ENCODE data around the gene CETP.
"Not testable (repeated sequence)": the region's sequence is repeated elsewhere in the genome, so short reads cannot be mapped to it uniquely, and the experiment has no call there.

Gene CETP

DNA sequence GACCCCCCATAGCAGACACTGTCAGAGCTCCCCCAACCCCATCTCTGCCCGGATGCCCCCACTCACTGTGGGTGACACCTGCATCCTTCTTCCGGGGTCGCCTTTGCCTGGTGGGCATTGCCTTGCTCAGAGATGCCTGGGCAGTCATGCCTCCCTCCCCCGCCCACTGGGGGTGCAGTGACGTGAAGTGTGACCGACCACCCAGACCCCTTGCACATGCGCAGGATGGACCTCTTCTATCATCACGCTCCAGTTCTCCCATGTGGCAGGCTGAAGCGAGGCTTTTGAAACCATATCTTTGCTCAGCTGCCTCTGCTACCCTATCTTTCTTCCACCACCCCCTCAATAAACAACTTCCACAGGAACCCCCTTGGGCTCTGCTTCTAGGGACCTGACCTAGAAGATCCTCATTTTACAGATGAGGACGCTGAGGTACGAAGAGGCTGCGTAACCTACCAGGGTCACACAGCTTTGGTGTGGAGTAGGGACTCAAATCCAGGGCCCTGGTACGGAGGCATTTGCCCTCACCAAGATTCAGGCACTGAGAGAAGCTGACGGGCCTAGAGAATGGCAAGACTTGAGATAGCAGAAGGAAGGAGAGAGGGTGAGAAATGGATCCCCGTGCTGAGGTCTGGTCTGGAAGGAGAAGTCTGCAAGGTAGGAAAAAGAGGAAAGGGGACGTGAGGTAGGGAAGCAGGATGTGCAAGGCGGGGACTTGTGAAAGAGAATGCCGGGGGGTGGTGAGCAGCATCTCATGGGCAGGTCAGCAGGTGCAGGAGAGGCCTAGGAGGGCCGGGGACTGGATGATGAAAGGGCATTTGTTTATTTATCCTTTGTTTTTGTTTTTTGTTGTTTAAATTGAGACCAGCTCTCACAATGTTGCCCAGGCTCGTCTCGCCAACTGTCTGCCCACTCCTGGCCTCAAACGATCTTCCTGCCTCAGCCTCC, 42.0 kb downstream of the CETP start:
- TF ChIP-seq, protein P1, sequence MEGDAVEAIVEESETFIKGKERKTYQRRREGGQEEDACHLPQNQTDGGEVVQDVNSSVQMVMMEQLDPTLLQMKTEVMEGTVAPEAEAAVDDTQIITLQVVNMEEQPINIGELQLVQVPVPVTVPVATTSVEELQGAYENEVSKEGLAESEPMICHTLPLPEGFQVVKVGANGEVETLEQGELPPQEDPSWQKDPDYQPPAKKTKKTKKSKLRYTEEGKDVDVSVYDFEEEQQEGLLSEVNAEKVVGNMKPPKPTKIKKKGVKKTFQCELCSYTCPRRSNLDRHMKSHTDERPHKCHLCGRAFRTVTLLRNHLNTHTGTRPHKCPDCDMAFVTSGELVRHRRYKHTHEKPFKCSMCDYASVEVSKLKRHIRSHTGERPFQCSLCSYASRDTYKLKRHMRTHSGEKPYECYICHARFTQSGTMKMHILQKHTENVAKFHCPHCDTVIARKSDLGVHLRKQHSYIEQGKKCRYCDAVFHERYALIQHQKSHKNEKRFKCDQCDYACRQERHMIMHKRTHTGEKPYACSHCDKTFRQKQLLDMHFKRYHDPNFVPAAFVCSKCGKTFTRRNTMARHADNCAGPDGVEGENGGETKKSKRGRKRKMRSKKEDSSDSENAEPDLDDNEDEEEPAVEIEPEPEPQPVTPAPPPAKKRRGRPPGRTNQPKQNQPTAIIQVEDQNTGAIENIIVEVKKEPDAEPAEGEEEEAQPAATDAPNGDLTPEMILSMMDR (conservative IDR thresholded peaks at IDR 0.05; ENCODE audit: control insufficient read depth, insufficient read depth, low read depth, low read length): no peak
- DNase-seq (ENCODE audit: low read depth): no peak
- H3K4me3 ChIP-seq (ENCODE audit: control insufficient read depth, low read depth, low read length): no peak overlapping the region

DNA sequence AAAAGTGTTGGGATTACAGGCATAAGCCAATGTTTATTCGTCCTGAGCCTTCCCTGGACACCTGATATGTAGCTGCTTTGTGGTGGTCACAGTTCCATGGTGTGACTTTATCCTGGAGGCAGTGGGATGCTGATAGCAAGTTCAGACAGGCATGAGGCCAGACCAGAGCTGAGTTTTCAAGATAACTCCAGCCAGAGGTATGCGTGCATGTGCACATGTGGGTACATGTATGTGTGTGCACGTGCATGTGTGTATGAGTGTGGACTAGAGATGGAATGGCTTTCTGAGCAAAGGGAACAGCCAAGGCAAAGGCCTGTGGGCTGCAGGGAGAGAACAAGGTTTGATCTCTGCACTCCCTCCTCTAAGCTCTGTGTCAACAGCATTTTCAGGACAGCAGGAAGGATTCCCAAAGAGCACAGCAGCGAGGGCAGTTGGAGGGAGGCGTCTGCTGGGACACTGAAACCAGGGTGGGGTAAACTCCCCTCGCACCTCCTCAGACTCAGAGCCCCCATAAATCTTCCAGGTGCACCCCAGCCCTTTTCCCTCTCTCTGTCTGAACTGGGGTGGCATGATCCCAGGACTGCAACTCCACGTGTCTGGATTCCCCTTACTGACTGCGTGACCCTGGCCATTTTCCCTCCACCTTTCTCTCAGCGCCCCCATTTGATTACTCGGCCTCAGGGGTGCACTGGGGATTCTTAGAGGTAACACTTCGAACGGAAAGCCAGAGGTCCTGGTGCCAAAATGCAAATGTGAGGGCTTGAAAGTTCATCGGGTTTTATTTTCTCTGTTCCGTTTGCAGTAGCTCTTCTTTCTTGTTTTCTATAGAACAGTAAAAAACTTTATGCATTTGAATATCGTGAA, 42.9 kb downstream of the CETP start:
- H3K4me3 ChIP-seq (ENCODE audit: control insufficient read depth, low read depth, low read length): no peak overlapping the region
- TF ChIP-seq, protein P1 (conservative IDR thresholded peaks at IDR 0.05; ENCODE audit: control insufficient read depth, insufficient read depth, low read depth, low read length): no peak
- no peak for DNase-seq (ENCODE audit: low read depth)

DNA sequence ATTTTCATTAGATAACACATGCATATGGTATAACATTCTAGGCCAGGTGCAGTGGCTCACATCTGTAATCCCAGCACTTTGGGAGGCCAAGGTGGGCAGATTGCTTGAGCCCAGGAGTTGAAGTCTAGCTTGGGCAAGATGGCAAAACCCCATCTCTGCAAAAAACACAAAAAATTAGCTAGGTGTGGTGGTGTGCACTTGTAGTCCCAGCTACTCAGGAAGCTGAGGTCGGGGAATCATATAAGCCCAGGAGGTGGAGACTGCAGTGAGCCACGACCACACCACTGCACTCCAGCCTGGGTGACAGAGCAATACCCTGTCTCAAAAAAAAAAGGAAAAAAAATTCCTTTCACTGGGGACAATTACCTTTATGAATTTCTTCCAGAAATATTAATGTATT, 43.8 kb downstream of the CETP start:
- not testable (repeated sequence) for DNase-seq (ENCODE audit: low read depth); H3K4me3 ChIP-seq (ENCODE audit: control insufficient read depth, low read depth, low read length)

DNA sequence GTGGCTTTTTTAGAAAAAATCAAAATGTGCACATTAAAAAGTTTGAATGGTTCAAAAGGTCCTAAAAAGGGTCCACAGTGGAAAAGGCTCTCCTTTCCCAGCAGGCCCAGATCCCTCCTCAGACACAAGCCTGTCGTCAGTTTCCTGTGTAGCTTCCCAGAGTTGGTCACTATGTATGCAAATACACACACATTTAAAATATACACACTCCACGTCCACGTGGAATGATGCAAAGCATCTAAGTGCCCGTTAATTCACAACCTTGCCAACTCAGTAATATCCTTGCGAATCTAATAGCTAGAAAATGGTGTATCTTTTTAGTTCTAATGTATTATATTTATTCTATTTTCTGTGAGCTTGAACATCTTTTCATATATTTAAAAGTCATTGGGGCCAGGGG, 45.3 kb downstream of the CETP start:
- no peak overlapping the region for H3K4me3 ChIP-seq (ENCODE audit: control insufficient read depth, low read depth, low read length)
- TF ChIP-seq, protein P1 (conservative IDR thresholded peaks at IDR 0.05; ENCODE audit: control insufficient read depth, insufficient read depth, low read depth, low read length): no peak
- no peak for DNase-seq (ENCODE audit: low read depth)

DNA sequence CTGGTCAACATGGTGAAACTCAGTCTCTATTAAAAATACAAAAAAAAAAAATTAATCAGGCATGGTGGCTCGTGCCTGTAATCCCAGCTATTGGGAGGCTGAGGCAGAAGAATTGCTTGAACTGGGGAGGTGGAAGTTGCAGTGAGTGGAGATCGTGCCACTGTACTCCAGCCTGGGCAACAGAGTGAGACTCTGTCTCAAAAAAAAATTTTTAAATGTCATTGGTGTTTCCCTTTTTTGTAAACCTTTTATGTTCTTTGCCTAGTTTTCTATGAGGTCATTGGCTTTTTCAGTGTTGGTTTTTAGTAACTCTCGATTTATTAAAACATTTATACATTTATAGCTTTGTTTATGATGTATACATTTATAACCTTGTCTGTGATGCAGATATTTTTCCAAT, 45.8 kb downstream of the CETP start:
- TF ChIP-seq, protein P1 (conservative IDR thresholded peaks at IDR 0.05; ENCODE audit: control insufficient read depth, insufficient read depth, low read depth, low read length): no peak
- DNase-seq (ENCODE audit: low read depth): no peak
- no peak overlapping the region for H3K4me3 ChIP-seq (ENCODE audit: control insufficient read depth, low read depth, low read length)

DNA sequence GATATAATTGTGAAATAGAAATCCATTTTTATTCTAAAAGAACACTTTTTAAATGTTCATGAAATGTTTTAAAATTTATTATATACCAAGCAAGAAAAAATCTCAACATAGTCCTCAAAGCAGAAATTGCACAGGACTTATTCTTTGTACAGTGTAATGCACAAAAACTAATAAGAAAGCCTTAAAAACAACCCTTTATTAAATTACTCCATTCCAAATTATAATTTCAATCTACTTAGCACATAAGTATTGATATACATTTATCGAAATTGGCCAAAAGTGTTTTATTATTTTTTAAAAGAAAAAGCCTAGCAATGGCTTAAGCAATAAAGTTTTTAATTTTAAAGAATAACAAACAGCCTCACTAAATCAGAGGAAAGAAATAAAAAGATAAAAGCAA, 46.7 kb downstream of the CETP start:
- TF ChIP-seq, protein P1 (conservative IDR thresholded peaks at IDR 0.05; ENCODE audit: control insufficient read depth, insufficient read depth, low read depth, low read length): no peak
- DNase-seq (ENCODE audit: low read depth): no peak
- no peak overlapping the region for H3K4me3 ChIP-seq (ENCODE audit: control insufficient read depth, low read depth, low read length)

Measured in fibroblast of mammary gland (primary cell).